CD4-positive, alpha-beta T cell treated with Interleukin-15 for 1 hour (primary cell): Measurements from ENCODE around the gene NDUFAF8.

Experiments used
- DNase-seq: peaks from one replicate; pipeline ENCODE4 v3.0.0-alpha.2; 2020

NDUFAF8 gene

GRCh38 chr17:81254955-81255717 lies 16.0 kb downstream of the NDUFAF8 start:
- DNase-seq: peak; percentile 47

GRCh38 chr17:81256616-81257015 lies 17.5 kb downstream of the NDUFAF8 start:
- no peak for DNase-seq

DNA sequence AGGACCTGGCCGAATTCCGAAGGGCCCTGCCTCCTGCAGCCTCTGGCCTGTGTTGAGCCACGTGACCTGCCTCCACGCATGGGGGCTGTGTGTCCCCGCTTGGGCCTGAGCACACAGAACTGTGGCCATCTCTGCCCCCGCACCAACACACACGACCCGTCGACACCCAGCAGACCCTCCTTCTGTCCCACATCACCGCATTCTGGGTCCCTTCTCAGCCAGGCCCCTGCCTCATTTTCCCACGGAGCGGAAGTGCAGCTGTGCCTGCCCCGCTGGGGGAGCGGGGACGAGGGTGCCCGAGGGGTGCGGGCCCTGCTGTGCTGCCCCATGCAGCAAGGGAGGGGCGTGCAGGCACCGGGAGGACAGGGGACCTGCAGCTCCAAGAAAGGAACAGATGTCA lies 18.4 kb downstream of the NDUFAF8 start:
- DNase-seq: no peak

GRCh38 chr17:81258292-81258691 lies 19.2 kb downstream of the NDUFAF8 start:
- no peak for DNase-seq

DNA sequence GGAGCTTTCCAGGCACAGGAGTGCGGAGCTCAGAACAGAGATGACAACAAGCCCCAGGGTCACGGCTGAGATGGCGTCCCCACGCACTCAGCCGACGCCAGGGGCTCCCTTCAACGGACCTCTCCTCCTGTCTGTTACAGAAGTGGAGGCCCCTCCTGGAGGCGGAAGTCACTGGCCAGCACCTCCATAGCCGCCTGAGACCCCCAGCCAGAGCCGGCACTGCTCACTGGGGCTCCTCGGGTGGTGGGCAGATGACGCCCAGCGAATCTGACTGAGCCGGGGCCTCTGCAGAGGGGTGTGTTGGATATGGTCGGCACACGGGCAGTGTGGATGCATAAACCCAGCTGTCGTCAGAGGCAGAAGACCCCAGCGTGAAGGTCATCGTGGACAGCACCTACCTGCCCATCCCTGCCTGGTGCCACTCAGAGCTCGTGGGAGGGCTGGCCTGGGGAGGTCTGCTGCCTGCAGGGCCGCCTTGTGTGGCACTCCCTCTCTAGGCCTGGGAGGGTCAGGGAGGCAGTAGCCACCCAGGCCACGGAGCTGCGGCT lies 20.0 kb downstream of the NDUFAF8 start:
- DNase-seq: no peak

GRCh38 chr17:81260171-81260570 lies 21.1 kb downstream of the NDUFAF8 start:
- no peak for DNase-seq

DNA sequence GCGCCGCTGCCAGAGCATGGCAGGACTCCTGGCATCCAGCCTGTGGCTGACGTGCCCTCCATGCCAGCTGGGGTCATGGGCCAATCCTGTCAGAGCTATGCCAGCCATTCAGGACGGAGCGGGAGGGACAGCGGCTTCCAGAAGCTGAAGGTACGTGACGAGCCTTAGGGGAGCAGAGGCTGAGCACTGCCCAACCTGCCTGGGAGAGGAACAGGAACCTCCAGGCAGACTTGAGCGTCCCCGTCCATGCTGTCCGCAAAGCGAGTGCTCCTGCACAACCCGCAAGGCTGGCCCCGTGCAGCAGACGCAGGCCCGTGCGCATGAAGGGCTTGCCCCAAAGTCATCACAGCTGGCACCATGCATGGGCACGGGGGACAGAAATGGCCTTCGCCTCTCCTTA lies 21.5 kb downstream of the NDUFAF8 start:
- no peak for DNase-seq

DNA sequence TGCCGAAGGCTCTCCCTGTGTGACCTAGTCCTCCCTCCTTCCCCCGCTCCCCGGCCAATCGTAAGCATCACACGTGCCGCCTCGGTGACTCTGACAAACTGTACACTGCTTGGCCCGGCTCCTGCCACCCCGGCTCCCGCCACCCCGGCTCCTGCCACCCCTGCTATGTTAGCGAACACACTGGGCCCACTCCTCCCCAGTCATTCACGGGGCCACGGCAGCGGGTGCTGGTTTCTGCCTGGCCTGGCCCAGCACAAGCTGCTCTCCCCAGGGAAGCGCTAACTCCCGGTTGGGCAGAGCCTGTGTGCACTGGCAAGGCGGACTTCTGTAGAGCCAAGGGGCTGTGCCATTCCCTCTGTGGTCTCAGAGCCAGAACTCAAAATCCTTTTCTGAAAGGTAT lies 22.0 kb downstream of the NDUFAF8 start:
- no peak for DNase-seq

GRCh38 chr17:81261582-81262336 lies 22.6 kb downstream of the NDUFAF8 start:
- DNase-seq: no peak

DNA sequence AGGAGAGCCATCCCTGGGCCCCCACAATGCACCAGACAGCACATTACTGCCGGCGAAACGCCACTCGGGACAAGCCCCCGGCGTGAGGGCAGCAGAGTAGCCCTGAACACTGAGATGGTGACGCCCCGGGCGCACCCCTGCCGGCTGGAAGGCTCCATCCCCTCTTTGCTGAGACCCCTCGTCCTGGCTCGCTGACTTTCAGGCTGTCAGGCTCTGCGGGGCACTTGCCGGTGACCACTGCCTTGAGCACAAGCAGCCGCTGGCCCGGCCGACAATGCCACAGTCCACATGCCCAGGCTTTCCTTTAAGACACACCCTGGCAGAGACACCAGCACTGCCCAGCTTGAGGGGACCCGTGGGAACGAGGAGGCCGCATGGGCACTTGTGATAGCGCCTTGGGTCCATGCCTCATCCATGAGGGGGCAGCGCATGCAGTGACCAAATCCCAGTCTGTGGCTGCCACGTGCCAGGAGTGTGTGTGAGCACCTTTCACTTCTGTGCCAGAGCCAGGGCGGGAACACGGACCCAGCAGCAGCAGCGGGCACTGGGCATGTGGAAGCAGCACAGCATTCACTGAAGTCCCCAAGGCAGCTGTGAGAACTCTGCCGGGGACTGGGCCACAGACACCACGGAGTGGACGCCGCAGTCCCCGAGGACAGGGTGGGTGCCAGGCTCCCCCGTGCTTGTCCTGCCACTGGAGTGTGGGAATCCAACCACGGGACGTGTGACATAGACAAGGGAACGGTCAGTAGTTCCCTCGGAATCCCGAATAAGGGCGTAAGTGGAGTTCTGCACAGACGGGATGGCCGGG lies 24.5 kb downstream of the NDUFAF8 start:
- no peak for DNase-seq

DNA sequence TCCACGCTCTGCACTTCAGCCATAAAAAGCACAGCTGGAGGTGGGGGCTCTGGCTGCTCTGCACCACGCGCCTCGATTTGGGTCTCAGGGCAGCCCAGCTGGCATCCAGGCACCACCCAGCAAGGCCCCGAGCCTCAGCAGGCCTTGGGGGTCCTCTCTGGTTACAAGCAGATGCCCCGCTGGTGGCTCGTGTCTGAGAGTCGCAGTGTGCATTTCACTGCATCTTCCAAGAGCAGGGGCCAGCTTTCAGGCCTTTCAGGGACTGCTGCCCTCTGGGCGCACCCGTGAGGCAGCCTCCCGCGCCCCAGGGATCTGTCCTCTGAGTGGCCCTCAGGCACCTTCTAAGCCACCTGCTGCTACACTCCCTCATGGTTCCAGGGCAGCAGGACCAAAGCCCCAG lies 25.5 kb downstream of the NDUFAF8 start:
- DNase-seq: no peak

DNA sequence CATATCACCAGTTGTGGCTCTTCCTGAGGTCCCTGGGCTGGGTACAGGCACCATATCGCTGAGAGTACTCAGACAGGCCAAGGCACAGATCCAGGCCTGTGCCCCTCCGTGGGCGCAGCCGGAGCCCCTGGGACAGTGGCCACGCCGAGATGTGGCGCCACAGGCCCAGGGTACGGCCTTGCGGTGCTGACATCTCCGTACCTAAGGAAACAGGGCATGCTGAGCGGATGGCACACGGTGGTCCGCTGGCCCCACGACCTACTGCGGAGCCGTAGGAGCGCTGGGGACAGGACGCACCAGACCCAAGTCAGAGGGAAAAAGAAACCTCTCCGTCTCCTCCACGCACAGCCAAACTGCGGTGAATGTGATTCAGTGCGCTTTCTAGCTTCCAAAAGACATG lies 26.5 kb downstream of the NDUFAF8 start:
- no peak for DNase-seq

DNA sequence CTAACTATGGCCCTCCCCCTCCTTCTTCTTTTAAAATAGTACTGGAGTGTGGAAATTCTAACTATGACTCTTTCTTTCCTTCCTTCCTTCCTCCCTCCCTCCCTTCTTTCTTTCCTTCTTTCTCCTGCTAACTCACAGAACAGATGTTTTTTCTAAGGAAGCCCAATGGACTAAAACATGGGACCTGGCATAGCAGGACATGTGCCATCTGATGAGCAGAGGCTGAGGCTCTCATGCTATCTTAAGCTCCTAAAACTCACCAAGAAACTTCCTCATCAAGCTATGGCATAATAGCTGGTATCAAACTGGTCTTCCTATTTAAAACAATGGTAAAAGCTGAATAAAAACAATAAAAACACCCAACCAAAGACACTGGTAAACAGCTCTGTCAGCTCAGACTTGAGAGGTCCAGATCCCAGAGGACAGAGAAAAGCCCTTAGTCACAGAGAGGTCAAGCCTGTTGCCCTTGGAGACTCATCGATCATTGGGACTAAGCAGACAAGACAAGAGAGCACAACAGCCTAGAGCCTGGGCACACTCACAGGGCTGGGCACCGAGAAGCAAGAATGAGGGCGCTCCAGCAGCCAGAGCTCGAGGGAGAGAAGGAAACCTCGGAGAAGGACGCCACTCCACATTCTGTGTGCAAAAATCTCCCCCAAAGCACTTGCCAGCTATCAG lies 28.4 kb downstream of the NDUFAF8 start:
- DNase-seq: no peak

DNA sequence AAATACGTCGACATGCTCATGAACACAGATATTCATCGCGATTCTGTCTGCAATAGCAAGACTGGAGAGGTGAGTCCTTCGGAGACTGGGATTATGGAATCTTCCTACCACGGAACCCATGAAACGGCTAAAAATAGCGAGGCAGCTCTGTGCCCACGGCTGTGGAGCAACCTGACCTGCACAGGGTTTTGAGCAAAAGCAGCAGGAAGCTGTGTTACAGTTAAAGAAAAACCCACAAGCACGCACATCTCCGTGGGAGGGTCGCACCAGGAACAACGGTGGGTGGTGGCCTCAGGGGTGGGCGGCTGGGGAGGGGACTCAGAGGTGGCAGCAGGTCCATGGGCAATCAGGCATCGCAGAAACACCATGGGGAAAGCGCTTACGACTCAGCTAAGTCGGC lies 31.2 kb downstream of the NDUFAF8 start:
- no peak for DNase-seq

DNA sequence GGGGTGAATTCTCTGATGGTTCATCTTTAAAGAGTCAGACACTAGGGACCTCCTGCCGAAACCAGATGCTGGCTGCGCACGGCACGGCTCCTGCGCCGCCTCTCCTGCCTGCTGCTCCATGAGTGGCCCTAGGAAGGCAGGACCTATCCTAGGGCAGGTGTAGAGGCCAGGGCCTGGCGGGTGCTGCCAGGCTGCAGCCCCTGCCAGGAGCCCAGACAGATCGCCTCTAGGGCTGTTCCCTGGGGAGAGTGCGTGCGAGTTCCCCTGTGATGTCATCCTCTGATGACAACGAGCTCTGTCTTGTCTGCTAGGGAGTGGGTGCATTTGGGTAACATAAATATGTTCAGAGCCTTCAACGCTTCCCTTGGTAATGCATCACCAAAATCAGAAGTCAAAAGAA lies 32.1 kb downstream of the NDUFAF8 start:
- no peak for DNase-seq

GRCh38 chr17:81272616-81273015 lies 33.5 kb downstream of the NDUFAF8 start:
- no peak for DNase-seq

GRCh38 chr17:81273698-81274470 lies 34.8 kb downstream of the NDUFAF8 start:
- DNase-seq: no peak

DNA sequence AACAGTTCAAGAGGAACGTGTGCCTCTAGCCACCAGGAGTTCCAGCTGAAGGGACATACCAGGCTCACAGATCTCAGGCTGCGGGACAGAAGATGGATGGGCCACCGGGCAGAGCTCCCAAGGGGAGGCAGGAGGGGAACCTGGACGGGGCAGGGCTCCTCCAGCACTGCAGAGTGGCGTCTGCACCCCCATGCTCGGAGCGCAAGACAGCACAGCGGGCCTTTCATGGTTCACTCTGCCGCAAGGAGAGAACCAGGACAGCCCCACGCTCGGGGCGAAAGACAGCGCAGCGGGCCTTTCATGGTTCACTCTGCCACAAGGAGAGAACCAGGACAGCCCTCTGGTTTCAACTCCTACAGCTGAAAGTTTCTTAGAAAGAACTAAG lies 35.3 kb downstream of the NDUFAF8 start:
- DNase-seq: no peak

GRCh38 chr17:81276781-81277180 lies 37.7 kb downstream of the NDUFAF8 start:
- no peak for DNase-seq

GRCh38 chr17:81277421-81277820 lies 38.3 kb downstream of the NDUFAF8 start:
- DNase-seq: no peak

- DNase-seq: no peak
These were observed 39.0 kb downstream of the NDUFAF8 start for GRCh38 chr17:81277946-81278693.
